Stimulated activated CD8-positive, alpha-beta memory T cell treated with anti-CD3 and anti-CD28 coated beads, Interleukin-7, amount 100 ng/mL, for 1 hour (primary cell): ENCODE results near the gene ENTPD1.
"Not testable (repeated sequence)": the region's sequence is repeated elsewhere in the genome, so short reads cannot be mapped to it uniquely, and the experiment has no call there.

Experiments
- DNase-seq, 2 donors: peaks; one replicate each; pipeline ENCODE4 v3.0.0-alpha.2; 2020; ENCODE audit warnings: low read depth in 2 of 2

ENTPD1 gene

DNA sequence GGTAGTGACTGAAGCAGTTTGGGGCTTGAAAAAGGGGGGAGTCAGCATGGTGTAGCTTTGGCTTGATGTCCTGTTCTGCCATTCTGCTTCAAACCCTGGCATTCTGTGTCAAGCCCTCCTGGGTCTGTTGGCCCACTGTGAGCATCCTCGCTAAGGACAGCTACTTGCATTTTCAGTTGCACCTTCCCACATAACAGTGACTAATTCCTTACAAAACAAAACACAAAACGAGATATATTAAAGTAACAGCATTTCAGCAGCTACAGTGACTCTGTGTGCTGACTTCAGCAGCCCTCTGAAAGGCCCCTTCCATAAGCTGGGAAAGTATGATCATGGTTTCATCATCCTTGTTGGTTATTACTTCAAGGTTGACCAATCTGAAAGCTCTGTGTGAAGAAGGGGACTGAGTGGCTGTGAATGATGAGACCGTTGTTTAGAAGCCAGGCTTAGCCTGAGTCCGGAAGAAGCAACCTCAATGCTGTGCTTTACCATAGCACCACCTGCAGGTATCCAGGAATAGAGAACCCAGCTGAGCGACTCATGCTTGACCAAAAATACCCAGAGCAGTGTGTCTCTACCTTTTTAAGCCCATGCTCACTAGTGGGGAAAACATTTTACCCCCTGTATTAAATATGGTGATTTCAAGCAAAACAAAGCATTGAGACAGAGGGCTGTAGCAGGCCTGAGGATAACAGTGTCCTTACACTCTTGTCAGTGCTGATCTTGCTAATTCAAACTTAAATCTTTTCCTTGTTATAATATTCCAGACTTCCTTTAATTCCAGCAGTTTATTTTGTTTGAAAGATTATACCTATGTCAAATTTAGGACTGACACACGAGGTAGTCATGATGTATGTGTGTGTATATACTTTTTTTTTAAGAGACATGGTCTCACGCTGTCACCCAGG is 109.2 kb downstream of the ENTPD1 start:
- peak in 1 of 2 donors; percentile 0 for DNase-seq

DNA sequence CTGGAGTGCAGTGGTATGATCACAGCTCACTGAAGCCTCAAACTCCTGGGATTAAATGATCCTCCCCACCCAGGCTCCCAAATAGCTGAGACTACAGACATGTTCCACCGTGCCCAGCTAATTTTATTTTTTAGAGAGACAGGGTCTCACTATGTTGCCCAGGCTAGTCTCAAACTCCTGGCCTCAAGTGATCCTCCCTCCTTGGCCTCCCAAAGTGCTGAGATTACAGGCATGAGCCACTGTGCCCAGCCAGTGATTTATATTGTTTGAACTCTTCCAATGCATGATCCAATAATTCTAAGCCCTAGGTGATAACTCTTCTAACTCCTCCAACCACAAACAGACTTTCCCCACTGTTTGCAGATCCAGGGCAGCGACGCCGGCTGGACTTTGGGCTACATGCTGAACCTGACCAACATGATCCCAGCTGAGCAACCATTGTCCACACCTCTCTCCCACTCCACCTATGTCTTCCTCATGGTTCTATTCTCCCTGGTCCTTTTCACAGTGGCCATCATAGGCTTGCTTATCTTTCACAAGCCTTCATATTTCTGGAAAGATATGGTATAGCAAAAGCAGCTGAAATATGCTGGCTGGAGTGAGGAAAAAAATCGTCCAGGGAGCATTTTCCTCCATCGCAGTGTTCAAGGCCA is 110.0 kb downstream of the ENTPD1 start:
- no peak for DNase-seq

DNA sequence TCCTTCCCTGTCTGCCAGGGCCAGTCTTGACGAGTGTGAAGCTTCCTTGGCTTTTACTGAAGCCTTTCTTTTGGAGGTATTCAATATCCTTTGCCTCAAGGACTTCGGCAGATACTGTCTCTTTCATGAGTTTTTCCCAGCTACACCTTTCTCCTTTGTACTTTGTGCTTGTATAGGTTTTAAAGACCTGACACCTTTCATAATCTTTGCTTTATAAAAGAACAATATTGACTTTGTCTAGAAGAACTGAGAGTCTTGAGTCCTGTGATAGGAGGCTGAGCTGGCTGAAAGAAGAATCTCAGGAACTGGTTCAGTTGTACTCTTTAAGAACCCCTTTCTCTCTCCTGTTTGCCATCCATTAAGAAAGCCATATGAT is 110.5 kb downstream of the ENTPD1 start:
- no peak for DNase-seq

DNA sequence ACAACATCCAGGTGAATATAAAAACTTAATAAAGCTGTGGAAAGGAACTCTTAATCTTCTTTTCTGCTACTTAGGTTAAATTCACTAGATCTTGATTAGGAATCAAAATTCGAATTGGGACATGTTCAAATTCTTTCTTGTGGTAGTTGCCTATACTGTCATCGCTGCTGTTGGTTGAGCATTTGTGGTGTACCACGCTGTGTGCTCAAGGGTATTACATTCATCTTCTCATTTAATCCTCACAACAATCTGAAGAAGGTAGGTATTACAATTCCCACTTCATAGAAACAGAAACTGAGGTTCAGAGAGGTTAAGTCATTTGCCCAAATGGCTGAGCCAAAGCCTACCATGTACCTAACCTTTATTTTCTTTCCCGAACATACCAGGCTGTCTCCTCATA is 111.9 kb downstream of the ENTPD1 start:
- no peak for DNase-seq

DNA sequence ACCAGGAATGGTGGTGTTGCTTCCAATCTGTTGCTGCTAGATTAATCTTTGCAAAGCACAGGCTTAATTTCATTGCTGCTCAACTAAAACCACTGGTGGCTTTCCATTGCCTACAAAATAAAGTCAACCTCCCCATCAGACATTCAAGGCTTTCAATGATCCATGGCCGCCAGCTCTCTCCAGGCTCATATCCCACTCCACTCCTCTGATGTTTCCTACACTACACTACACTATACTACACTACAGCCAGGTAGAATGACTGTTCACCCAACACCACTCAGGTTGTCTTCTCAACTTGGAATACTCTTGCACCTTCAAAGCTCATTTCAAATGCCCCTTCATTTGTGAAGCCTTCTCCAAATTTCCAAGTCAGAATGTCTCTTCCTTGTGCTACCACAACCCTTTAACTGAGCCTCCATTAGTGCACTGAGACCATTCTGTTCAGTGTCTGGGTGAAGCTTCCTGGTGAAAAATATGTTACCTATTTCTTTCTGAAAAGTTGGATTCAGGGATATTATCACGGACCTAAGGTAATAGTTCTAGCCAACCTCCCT is 116.3 kb downstream of the ENTPD1 start:
- no peak for DNase-seq

DNA sequence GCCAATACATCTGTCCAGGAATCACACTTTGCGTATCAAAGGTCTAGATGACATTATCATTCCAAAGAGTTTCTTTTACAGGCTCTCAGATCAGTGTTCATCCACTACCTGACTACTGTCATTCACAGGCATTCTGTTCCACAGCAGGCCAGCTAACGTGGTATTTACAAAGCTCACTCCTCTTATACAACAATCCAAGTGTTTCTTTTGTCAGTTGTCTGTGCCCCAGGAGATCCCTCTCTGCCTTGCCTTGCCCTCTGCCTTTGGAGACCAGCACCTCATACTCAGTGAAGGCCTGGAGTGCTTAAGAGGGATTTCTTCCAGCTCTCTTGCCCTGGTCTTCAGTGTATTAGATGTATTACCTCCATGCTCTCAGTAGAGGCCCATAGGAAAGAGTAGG is 117.2 kb downstream of the ENTPD1 start:
- no peak for DNase-seq

DNA sequence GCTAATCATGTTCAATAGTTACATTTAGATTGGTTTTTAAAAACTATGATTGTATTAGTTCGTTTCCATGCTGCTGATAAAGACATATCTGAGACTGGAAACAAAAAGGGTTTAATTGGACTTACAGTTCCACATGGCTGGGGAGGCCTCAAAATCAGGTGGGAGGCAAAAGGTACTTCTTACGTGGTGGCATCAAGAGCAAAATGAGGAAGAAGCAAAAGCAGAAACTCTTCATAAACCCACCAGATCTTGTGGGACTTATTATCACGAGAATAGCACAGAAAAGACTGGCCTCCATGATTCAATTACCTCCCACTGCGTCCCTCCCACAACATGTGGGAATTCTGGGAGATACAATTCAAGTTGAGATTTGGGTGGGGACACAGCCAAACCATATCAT is 117.7 kb downstream of the ENTPD1 start:
- no peak for DNase-seq

DNA sequence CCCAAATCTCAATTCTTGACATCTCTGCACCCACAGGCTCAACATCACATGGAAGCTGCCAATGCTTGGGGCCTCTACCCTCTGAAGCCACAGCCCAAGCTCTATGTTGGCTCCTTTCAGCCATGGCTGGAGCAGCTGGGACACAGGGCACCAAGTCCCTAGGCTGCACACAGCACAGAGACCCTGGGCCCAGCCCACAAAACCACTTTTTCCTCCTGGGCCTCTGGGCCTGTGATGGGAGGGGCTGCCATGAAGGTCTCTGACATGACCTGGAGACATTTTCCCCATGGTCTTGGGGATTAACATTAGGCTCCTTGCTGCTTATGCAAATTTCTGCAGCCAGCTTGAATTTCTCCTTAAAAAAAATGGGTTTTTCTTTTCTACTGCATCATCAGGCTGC is 118.8 kb downstream of the ENTPD1 start:
- not testable (repeated sequence) for DNase-seq

DNA sequence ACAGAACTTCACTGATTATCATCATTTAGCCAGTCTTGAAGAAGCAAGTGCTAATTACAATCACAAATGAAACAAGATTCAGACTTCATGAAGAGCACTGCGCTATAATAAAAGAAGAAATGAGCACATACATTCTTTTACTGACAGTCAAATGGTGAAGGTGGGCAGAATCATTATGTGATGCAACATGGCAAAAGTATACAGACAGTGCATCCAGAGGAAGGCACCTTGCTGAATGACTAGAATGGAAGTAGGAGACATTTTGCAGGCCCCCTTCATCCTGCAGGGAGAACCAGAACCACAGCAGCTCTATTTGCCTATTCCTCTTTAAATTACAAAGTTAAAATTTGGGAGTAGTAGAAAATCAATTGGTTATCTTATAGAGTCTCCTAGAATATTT is 120.8 kb downstream of the ENTPD1 start:
- no peak for DNase-seq

DNA sequence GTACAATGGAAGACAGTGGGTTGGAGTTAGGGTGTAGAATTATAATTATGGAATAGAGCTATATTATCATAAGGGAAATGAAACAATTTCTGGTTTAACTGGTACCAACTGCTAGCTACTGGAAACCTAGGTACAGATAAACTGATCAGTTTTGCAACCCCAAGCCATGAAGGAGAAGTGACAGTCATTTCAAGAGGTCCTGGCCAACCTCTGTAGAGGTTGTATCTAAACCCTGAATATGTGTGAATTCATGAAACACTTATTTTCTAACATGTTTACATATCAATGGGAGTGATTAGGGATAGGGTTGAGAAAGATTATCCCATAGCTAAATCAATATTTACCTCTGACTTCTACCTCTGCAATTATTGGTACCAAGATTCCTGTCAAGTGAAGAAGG is 121.9 kb downstream of the ENTPD1 start:
- no peak for DNase-seq

DNA sequence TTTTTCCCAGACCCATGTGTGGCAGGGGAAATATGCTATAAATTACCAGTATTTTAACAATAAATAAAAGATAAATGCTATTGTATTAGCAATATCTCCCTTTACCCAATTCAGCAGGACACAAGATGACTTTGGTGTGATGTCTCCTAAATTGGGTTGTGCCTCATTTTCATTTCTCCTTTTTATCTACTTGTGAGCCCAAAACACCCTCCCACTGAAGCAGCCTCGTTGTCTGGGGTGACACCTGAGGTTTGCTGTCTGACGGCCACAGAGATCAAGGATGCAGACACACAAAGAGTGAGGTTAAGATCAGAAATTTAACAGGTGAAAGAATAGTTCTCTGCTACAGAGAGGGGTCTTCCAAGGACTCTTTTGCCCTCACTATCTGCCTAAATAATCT is 124.7 kb downstream of the ENTPD1 start:
- no peak for DNase-seq

DNA sequence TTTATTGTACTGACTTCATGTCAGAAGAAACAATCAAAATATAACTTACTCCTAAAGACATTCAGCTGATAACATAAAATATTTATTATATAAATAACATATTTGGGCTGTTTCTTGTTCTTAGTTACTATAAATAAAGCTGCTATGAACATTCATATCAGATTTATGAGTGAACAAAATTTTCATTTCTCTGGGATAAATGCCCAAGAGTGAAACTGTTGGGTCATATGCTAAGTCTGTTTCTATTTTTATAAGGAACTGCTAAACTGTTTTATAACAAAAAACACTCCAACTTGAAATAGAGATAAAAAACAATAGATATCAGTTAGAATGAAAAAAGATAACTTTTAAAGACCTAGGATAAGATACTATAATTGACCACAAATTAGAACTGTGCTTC is 125.4 kb downstream of the ENTPD1 start:
- no peak for DNase-seq

DNA sequence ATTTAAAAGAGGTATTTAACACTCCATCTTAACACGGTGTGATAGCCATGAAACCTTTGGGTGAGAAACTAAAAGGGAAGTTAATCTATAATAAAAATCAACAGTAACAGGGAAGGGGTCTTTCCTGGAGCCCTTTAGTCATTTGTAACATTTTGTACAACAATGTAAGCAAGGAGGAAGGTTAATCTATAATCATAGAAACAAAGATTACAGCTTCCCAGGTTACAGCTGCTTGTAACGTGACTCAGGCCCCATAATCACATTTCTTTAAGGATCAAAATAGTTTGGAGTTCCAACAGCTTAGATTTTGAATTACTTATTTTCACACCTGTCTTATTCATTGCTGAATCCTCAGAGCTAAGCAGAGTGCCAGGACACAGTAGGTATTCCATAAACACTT is 133.9 kb downstream of the ENTPD1 start:
- DNase-seq = no peak

DNA sequence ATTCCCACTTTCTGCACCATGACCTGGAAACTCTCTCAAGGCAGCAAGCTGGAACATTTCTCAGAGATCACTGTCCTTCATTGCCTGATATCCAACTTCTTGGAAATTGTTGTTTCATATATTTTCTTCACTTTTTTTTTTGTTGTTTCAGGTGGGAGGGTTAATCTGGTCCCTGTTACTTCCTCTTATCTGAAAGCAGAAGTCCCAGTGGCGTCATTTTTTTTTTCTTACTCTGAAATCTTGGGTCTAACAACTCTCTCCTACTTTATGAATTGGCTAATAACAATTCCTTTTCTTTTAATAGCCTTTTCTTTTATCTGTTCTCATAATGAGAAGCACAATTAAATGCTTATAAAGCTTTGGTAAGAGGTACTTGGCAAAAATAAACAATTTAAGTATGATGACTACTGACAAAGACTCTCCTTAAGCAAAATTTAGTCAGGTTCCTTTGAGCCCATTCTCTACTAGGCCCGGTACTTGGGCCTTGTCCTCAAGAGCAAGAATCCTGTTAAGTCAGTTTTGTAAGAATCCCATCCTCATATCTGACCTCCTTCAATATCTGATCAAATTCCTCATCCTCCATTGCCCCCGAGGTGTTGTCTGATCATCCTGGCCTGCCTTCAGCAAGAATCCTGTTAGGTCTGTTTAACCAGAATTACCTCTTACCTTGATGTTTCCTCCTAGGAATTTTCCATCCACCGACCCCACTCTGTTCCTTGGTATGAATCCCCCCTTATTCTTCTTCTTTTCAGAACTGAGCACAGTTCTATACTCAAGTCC is 140.3 kb downstream of the ENTPD1 start:
- DNase-seq = no peak

DNA sequence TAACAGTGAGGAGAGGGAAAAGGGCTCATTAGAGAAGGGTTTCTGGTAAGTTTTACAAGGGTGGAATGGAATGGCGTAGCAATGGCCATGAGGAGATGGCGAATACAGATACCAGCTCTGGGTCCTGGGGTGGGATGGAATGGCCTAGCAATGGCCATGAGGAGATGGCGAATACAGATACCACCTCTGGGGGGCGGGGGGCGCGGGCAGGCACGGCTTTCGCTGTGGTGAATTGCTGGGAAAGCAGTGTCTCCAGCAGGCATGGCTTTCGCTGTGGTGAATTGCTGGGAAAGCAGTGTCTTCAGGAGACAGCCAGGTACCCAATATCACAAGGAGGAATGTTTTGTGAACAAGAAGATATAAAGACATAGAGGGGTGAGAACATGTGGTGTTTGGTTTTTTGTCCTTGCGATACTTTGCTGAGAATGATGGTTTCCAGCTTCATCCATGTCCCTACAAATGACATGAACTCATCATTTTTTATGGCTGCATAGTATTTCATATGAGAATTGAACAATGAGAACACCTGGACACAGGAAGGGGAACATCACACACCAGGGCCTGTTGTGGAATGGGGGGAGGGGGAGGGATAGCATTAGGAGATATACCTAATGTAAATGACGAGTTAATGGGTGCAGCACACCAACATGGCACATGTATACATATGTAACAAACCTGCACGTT is 150.1 kb downstream of the ENTPD1 start:
- not testable (repeated sequence) for DNase-seq

DNA sequence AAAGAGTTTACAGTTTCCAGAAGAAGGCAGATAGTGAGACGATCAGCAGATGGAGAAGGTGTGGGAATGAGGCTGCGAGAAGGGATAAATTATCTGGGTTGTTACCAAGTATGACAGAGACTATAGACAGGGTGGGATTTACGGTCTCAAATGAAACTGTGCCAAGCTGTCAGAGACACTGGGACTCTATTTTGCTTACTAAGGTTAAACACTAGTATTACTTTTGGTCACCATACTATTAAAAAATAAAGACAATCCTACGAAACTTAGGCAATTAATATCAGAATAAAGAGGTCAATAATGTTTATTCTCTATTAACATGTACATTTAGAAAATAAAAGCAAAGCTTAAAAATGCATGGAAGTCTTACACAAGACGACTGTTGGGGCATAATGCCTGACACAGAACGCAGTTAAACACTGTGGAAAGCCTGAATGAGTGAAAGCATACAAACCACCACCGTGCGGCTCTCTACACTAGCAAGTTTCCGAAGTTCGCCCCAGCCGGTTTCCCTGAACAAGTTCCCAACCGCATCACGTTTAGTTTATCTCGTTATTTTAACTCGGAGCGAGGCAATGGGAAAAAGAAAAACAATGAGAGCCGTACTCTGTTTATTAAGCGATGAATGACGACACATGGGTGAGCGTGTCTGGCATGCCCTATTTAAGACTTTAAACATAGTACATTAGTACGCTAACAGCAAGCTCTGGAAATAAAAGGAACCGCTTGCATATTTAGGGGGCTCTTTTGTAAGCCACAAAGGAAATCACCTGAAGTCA is 150.9 kb downstream of the ENTPD1 start:
- DNase-seq = peak in 1 of 2 donors; percentile 7

DNA sequence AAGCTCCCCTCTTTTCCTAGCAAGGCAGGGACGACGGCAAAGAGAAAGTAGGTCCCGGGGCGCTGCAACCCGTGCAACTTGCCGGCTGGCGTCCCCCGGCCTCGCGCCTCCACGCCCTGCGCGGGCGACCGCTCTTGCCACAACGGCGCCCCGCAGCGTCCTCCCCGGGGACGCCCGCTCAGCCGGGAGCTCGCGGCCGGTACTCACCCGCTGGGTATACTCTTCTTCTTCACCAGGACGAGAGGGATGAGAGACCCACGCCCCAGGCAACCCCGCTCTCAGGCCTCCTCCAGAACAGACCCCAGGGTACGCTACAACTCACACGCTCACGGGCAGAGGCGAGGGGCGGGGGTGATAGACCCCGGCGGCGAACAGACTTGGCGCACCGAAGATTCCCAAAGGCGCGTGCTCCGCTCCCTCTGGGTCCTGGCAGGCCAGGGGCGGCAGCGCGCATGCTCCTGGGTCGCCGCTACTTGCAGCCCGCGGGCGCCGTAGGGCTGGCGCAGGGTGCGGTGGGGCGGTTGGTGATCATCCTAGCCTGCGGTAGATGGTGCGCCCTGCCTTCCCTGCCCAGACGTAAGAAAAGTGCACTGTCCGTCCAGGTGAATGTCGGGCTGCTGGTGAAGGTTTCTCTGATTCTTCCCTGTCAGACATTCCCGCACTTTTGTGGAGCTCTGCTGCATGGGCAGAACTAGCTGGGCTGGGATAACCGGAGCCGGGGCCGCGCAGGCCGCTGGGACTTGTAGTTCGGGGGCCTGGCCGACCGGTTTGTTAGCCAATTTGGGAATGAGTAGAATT is 151.7 kb downstream of the ENTPD1 start, which contains the start of gene CC2D2B:
Gene CC2D2B (plus strand): TSS at position 520 of the 798 bp plus-strand sequence. CDS start 3,349 bp downstream, outside the sequence.
- peak in 1 of 2 donors; percentile 18 for DNase-seq

DNA sequence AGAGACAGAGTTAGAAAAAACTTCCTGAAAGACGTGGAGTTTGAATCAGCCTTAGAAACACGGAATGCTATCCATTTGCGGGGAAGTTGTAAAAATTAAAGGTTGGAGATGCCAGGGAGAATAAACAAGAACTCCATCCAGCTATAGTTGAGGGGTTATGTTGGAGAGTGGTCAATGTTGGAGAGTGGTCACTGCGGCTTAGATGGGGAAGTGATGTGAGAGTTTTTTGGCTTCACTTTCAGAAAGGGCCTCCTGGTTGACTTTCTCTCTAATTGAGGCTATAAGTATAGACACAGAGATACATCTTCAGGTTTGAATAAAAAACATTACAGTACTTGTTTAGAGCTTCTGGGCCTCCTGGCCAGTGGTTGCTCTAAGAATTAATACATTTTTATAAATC is 152.5 kb downstream of the ENTPD1 start:
- no peak for DNase-seq

DNA sequence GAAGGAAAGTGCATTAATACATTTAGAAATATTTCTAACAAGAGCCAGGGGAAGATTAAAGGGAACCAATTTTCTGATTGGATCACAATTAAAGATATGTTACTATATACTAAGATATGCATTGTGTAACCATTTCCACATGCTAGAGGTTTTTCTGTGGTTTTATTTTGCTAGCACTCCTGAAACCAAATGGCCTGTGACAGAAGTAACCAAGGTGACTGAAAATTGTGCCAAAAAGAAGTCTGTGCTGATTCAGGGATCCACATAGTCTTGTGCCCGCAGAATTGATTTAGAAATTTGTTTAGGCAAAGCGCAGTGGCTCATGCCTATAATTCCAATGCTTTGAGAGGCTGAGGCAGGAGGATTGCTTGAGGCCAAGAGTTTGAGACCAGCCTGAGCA is 153.6 kb downstream of the ENTPD1 start:
- DNase-seq = no peak

DNA sequence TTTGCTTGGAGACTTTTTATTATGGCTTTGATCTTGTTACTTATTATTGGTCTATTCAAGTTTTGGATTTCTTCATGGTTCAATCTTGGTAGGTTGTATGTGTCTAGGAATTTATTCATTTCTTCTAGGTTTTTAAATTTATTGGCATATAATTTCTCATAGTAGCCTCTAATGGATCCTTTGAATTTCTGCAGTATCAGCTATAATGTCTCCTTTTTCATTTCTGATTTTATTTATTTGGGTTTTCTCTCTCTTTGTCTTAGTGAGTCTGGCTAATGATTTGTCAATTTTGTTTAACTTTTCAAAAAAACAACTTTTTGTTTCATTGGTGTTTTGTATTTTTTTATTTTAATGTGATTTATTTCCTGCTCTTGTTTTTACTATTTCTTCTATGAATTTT is 160.1 kb downstream of the ENTPD1 start:
- not testable (repeated sequence) for DNase-seq
